Activated CD8-positive, alpha-beta T cell treated with anti-CD3 and anti-CD28 coated beads, Interleukin-2, amount 10 ng/mL, durations not matched to agents 7 days and 5 days (primary cell): ENCODE measurements around the gene C2CD2. TPM values are rescaled to one million over a fixed set of nuclear protein-coding genes. Genes with fewer than 3 reads are reported as not detected.
A peak's percentile ranks its signal among the peaks of the same experiment; 100 is the strongest.

Experiments
- ATAC-seq: fragments of 150-1000 bp; cut with Tn5 transposase; one replicate; pipeline ENCODE4 v1.10.0; 2021; ENCODE audit warnings: moderate library complexity
- CTCF ChIA-PET: fragments of 350-600 bp; sonication (Branson Sonifier 250); formaldehyde crosslinking; loops from one replicate; lab custom pipeline; 2021; ENCODE audit warnings: antibody characterized with exemption; lab: Charles Lee
- POLR2A ChIA-PET: fragments of 350-600 bp; sonication (Branson Sonifier 250); formaldehyde crosslinking; loops from one replicate; lab custom pipeline; 2021; ENCODE audit warnings: antibody characterized with exemption; lab: Charles Lee
- DNase-seq: peaks from one replicate; pipeline ENCODE4 v3.0.0-alpha.2; 2020
- H3K27ac Mint-ChIP-seq: one replicate; pipeline ENCODE4 v1.8.0; 2021; ENCODE audit warnings: mild to moderate bottlenecking, mixed read lengths
- H3K27me3 Mint-ChIP-seq: one replicate; pipeline ENCODE4 v1.8.0; 2021; ENCODE audit warnings: low read depth, mixed read lengths
- H3K36me3 Mint-ChIP-seq: one replicate; pipeline ENCODE4 v1.8.0; 2021; ENCODE audit warnings: low read depth, mixed read lengths
- H3K4me1 Mint-ChIP-seq: one replicate; pipeline ENCODE4 v1.8.0; 2021; ENCODE audit warnings: low read depth, mixed read lengths
- H3K4me3 Mint-ChIP-seq: one replicate; pipeline ENCODE4 v1.8.0; 2021; ENCODE audit warnings: mild to moderate bottlenecking, mixed read lengths
- H3K9me3 Mint-ChIP-seq: one replicate; pipeline ENCODE4 v1.8.0; 2022; ENCODE audit warnings: mixed read lengths; ENCODE audit not compliant: insufficient read depth
- total RNA-seq, 2 experiments: library from RNA; stranded (reverse); gene quantifications; one replicate each; pipeline ENCODE4 v1.2.3, GENCODE V29; 2021

Gene C2CD2
- total RNA-seq, 2 experiments from 2014 or later, result 5.5 to 5.6 TPM

GRCh38 chr21:41973861-41974751 is 20.3 kb upstream of the C2CD2 start:
- CTCF ChIA-PET, result no interaction called here
- no peaks in the 10 kb centered on the region for H3K9me3 Mint-ChIP-seq
- H3K27ac Mint-ChIP-seq, result peak overlapping the region; percentile 83
- peaks cover 15% of the 10 kb centered on the region for H3K4me1 Mint-ChIP-seq
- H3K4me3 Mint-ChIP-seq, result no peak overlapping the region
- H3K36me3 Mint-ChIP-seq, result no peaks in the 10 kb centered on the region
- peak; percentile 86 for ATAC-seq
- no peaks in the 10 kb centered on the region for H3K27me3 Mint-ChIP-seq
- DNase-seq, result peak; percentile 45
- POLR2A ChIA-PET, result interaction anchor here (0.7 kb wide), 2 partner anchors 13 to 47 kb away, joined by 3 to 4 read pairs; no protein-coding TSS in a partner anchor

- ChIA-PET POLR2A (interaction anchor here (0.7 kb wide), 1 partner anchor 13 kb away, joined by 4 read pairs; no protein-coding TSS in a partner anchor), CTCF (no interaction called here)
- H3K36me3 Mint-ChIP-seq, result no peaks in the 10 kb centered on the region
- no peaks in the 10 kb centered on the region for H3K27me3 Mint-ChIP-seq
- no peak overlapping the region for H3K4me3 Mint-ChIP-seq
- H3K9me3 Mint-ChIP-seq, result no peaks in the 10 kb centered on the region
- no peak for DNase-seq
- no peak overlapping the region for H3K27ac Mint-ChIP-seq
- H3K4me1 Mint-ChIP-seq, result peaks cover 15% of the 10 kb centered on the region
- ATAC-seq, result no peak
These were observed 19.6 kb upstream of the C2CD2 start for GRCh38 chr21:41973427-41973831.

- Mint-ChIP-seq H3K27me3 (no peaks in the 10 kb centered on the region), H3K4me3 (no peak overlapping the region), H3K27ac (no peak overlapping the region), H3K36me3 (no peaks in the 10 kb centered on the region), H3K4me1 (peaks cover 15% of the 10 kb centered on the region), H3K9me3 (no peaks in the 10 kb centered on the region)
- CTCF ChIA-PET, result no interaction called here
- DNase-seq (no peak), ATAC-seq (no peak)
- POLR2A ChIA-PET, result no interaction called here
These were observed 18.8 kb upstream of the C2CD2 start for GRCh38 chr21:41972511-41973205.

- Mint-ChIP-seq H3K9me3 (no peaks in the 10 kb centered on the region), H3K27me3 (no peaks in the 10 kb centered on the region), H3K4me3 (no peak overlapping the region), H3K36me3 (no peaks in the 10 kb centered on the region), H3K27ac (no peak overlapping the region), H3K4me1 (peaks cover 15% of the 10 kb centered on the region)
- DNase-seq, result no peak
- ChIA-PET POLR2A (no interaction called here), CTCF (interaction anchor here (0.7 kb wide), 1 partner anchor 46 kb away, joined by 4 read pairs; no protein-coding TSS in a partner anchor)
- ATAC-seq, result no peak
These were observed 18.1 kb upstream of the C2CD2 start for GRCh38 chr21:41971891-41972290.

GRCh38 chr21:41970751-41971653 is 17.2 kb upstream of the C2CD2 start:
- no peak for ATAC-seq
- Mint-ChIP-seq H3K36me3 (no peaks in the 10 kb centered on the region), H3K27me3 (no peaks in the 10 kb centered on the region), H3K4me3 (no peak overlapping the region), H3K27ac (no peak overlapping the region), H3K4me1 (peaks cover 15% of the 10 kb centered on the region), H3K9me3 (no peaks in the 10 kb centered on the region)
- CTCF ChIA-PET, result interaction anchor here (1.3 kb wide), 1 partner anchor 16 kb away, joined by 4 read pairs; no protein-coding TSS in a partner anchor
- DNase-seq, result no peak
- POLR2A ChIA-PET, result no interaction called here

- CTCF ChIA-PET, result interaction anchor here (1.3 kb wide), 1 partner anchor 17 kb away, joined by 4 read pairs; no protein-coding TSS in a partner anchor
- POLR2A ChIA-PET, result no interaction called here
- Mint-ChIP-seq H3K27me3 (no peaks in the 10 kb centered on the region), H3K9me3 (no peaks in the 10 kb centered on the region), H3K4me1 (peaks cover 15% of the 10 kb centered on the region), H3K27ac (no peak overlapping the region), H3K36me3 (no peaks in the 10 kb centered on the region), H3K4me3 (no peak overlapping the region)
- no peak for ATAC-seq
- DNase-seq, result no peak
These were observed 16.2 kb upstream of the C2CD2 start for GRCh38 chr21:41970106-41970391.

GRCh38 chr21:41967708-41968107 is 13.9 kb upstream of the C2CD2 start:
- Mint-ChIP-seq H3K36me3 (no peaks in the 10 kb centered on the region), H3K4me3 (no peak overlapping the region), H3K4me1 (no peaks in the 10 kb centered on the region), H3K27me3 (no peaks in the 10 kb centered on the region), H3K9me3 (no peaks in the 10 kb centered on the region), H3K27ac (no peak overlapping the region)
- DNase-seq (no peak), ATAC-seq (no peak)
- ChIA-PET POLR2A (no interaction called here), CTCF (no interaction called here)

GRCh38 chr21:41966872-41967621 is 13.2 kb upstream of the C2CD2 start:
- CTCF ChIA-PET, result no interaction called here

GRCh38 chr21:41966041-41966833 is 12.4 kb upstream of the C2CD2 start:
- no peaks in the 10 kb centered on the region for H3K36me3 Mint-ChIP-seq
- DNase-seq (no peak), ATAC-seq (no peak)
- no peak overlapping the region for H3K27ac Mint-ChIP-seq
- H3K4me1 Mint-ChIP-seq, result peaks cover 10% of the 10 kb centered on the region
- H3K4me3 Mint-ChIP-seq, result no peak overlapping the region
- peaks cover 6% of the 10 kb centered on the region for H3K27me3 Mint-ChIP-seq
- ChIA-PET POLR2A (no interaction called here), CTCF (no interaction called here)
- no peaks in the 10 kb centered on the region for H3K9me3 Mint-ChIP-seq

More at GRCh38 chr21:41966872-41967621, 13.2 kb upstream of the C2CD2 start:
- no peak overlapping the region for H3K27ac Mint-ChIP-seq
- H3K36me3 Mint-ChIP-seq, result no peaks in the 10 kb centered on the region
- POLR2A ChIA-PET, result interaction anchor here (0.5 kb wide), 1 partner anchor 367 kb away, joined by 3 read pairs; no protein-coding TSS in a partner anchor
- no peaks in the 10 kb centered on the region for H3K9me3 Mint-ChIP-seq
- H3K27me3 Mint-ChIP-seq, result peaks cover 3% of the 10 kb centered on the region
- peaks cover 3% of the 10 kb centered on the region for H3K4me1 Mint-ChIP-seq
- DNase-seq (no peak), ATAC-seq (no peak)
- no peak overlapping the region for H3K4me3 Mint-ChIP-seq

GRCh38 chr21:41965461-41966013 is 11.7 kb upstream of the C2CD2 start:
- no peak for DNase-seq
- Mint-ChIP-seq H3K27ac (no peak overlapping the region), H3K4me3 (no peak overlapping the region), H3K36me3 (no peaks in the 10 kb centered on the region), H3K9me3 (no peaks in the 10 kb centered on the region), H3K27me3 (peaks cover 9% of the 10 kb centered on the region), H3K4me1 (peaks cover 11% of the 10 kb centered on the region)
- ChIA-PET CTCF (no interaction called here), POLR2A (no interaction called here)
- no peak for ATAC-seq
